ENCODE data around the gene PUS3.

Gene PUS3, protein sequence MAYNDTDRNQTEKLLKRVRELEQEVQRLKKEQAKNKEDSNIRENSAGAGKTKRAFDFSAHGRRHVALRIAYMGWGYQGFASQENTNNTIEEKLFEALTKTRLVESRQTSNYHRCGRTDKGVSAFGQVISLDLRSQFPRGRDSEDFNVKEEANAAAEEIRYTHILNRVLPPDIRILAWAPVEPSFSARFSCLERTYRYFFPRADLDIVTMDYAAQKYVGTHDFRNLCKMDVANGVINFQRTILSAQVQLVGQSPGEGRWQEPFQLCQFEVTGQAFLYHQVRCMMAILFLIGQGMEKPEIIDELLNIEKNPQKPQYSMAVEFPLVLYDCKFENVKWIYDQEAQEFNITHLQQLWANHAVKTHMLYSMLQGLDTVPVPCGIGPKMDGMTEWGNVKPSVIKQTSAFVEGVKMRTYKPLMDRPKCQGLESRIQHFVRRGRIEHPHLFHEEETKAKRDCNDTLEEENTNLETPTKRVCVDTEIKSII

DNA sequence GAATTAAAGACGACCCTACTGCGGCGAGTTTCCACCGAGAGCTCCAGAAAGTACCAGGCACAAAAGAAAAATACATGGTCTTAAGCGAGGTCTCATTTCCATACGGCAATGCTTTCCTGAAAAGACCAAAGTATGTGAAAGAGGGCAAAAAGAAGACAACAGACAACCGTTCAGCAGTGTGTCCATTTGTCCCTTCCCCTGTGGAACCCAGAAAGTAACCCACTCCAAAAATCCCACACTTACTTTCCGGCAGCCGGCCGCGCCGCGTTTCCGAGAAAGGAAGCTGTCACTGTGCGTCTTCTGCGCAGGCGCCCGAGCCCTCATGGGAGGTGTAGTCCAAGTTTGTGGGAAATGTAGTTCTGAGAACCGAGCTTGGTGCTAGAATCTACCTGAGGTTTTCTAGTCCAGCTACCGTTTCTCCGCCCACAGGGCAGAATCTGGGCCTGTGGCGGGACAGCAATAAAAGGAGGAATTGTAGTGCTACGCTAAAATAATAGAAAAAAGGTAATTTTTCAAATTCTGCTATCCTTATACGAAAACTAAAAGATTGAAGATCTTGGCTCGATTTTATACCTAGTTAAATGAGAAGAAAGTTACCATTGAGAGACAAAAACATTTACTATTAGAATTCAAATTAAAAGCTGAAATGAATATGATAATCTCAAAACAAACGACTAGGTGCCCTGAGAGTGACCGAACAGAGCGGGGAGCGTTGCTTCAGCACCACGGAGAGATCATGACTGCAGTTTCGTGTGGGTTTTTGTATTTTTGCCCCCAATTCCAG lies at the start of gene PUS3:
Gene PUS3, minus strand, starts transcription at position 280 of the 784 bp plus-strand sequence. CDS start 6,922 bp downstream, outside the sequence.
- Histone ChIP-seq H3K9ac (ENCODE audit: low read length) (peak within 1 kb of the TSS; percentile 85), H2AFZ (ENCODE audit: low read depth, low read length) (peak within 1 kb of the TSS; percentile 99), H3K4me3 (ENCODE audit: low read length) (peak within 1 kb of the TSS; percentile 96), H3K79me2 (ENCODE audit: low read length) (peaks cover 36% of the 10 kb centered on the region), H3K4me2 (ENCODE audit: low read length) (peak within 1 kb of the TSS; percentile 69), H3K9me3 (ENCODE audit: insufficient read depth, low read length) (no peaks in the 10 kb centered on the region), H3K27me3 (ENCODE audit: low read depth, low read length) (0 out of 2 replicates have a peak, but pooled peaks cover 2% of the 10 kb centered on the region), H4K20me1 (ENCODE audit: insufficient read depth, low read length) (no peaks in the 10 kb centered on the region), H3K4me1 (ENCODE audit: low read length) (peaks cover 4% of the 10 kb centered on the region), H3K36me3 (replicated peaks; ENCODE audit: low read depth, low read length) (peaks cover 23% of the 10 kb centered on the region), H3K27ac (ENCODE audit: low read length) (peak within 1 kb of the TSS; percentile 35; the same call in 1 of the 2 replicates)
- no peak for TF ChIP-seq EZH2phosphoT487 (IDR thresholded peaks at IDR 0.05; ENCODE audit: low read depth)
- TF ChIP-seq, protein P1, sequence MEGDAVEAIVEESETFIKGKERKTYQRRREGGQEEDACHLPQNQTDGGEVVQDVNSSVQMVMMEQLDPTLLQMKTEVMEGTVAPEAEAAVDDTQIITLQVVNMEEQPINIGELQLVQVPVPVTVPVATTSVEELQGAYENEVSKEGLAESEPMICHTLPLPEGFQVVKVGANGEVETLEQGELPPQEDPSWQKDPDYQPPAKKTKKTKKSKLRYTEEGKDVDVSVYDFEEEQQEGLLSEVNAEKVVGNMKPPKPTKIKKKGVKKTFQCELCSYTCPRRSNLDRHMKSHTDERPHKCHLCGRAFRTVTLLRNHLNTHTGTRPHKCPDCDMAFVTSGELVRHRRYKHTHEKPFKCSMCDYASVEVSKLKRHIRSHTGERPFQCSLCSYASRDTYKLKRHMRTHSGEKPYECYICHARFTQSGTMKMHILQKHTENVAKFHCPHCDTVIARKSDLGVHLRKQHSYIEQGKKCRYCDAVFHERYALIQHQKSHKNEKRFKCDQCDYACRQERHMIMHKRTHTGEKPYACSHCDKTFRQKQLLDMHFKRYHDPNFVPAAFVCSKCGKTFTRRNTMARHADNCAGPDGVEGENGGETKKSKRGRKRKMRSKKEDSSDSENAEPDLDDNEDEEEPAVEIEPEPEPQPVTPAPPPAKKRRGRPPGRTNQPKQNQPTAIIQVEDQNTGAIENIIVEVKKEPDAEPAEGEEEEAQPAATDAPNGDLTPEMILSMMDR (IDR thresholded peaks at IDR 0.05; ENCODE audit: low read depth, low read length): no peak

DNA sequence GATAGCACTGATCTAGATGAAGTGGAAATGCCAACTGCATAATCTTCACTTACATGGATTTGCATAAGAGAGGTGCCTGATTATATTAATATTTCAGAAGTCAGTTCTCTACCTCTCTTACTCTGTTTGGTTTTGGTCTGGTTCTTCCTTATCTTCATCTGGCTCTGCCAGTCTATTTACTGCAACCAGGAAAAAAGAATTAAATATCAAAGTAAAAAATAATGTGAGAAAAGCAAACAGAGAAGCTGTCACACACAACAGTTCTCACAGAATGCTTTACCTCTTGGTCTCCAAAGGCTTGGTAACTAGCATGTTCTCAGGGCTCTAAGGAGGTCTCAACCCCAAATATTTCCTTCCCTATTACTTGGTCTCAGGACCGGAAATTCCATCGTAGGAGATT lies 49.6 kb upstream of the PUS3 start:
- Histone ChIP-seq H3K27ac (ENCODE audit: low read length) (no peak overlapping the region), H3K4me2 (ENCODE audit: low read length) (no peak overlapping the region), H3K36me3 (replicated peaks; ENCODE audit: low read depth, low read length) (no peaks in the 10 kb centered on the region), H4K20me1 (ENCODE audit: insufficient read depth, low read length) (no peaks in the 10 kb centered on the region), H2AFZ (ENCODE audit: low read depth, low read length) (no peak overlapping the region), H3K4me1 (ENCODE audit: low read length) (no peaks in the 10 kb centered on the region), H3K9me3 (ENCODE audit: insufficient read depth, low read length) (no peaks in the 10 kb centered on the region), H3K27me3 (ENCODE audit: low read depth, low read length) (no peaks in the 10 kb centered on the region), H3K9ac (ENCODE audit: low read length) (no peak overlapping the region), H3K79me2 (ENCODE audit: low read length) (no peaks in the 10 kb centered on the region), H3K4me3 (ENCODE audit: low read length) (no peak overlapping the region)
- no peak for TF ChIP-seq EZH2phosphoT487 (IDR thresholded peaks at IDR 0.05; ENCODE audit: low read depth)
- TF ChIP-seq, protein P1 (IDR thresholded peaks at IDR 0.05; ENCODE audit: low read depth, low read length): no peak

DNA sequence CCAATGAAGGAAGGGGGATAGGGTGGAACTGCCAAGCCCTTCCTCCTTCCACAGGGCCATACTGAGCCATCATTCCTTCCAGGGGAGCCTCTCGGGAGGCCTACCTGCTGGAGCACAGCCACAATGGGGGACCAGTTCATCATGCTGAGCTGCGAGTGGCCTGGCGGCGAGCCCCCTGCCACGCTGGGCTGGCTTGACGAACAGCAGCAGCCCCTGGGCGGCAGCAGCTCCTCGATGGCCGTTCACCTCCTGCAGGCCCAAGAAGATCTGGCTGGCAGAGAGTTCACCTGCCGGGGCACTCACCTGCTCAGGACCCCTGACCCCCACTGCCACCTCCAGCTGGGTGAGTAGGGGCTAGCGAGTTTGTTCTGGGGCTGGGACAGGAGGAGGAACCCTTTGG lies 48.7 kb upstream of the PUS3 start:
- Histone ChIP-seq H2AFZ (ENCODE audit: low read depth, low read length) (no peak overlapping the region), H3K4me2 (ENCODE audit: low read length) (no peak overlapping the region), H3K27me3 (ENCODE audit: low read depth, low read length) (no peaks in the 10 kb centered on the region), H3K79me2 (ENCODE audit: low read length) (no peaks in the 10 kb centered on the region), H3K9me3 (ENCODE audit: insufficient read depth, low read length) (no peaks in the 10 kb centered on the region), H4K20me1 (ENCODE audit: insufficient read depth, low read length) (no peaks in the 10 kb centered on the region), H3K27ac (ENCODE audit: low read length) (no peak overlapping the region), H3K36me3 (replicated peaks; ENCODE audit: low read depth, low read length) (no peaks in the 10 kb centered on the region), H3K9ac (ENCODE audit: low read length) (no peak overlapping the region), H3K4me3 (ENCODE audit: low read length) (no peak overlapping the region), H3K4me1 (ENCODE audit: low read length) (no peaks in the 10 kb centered on the region)
- no peak for TF ChIP-seq EZH2phosphoT487 (IDR thresholded peaks at IDR 0.05; ENCODE audit: low read depth)
- TF ChIP-seq, protein P1 (IDR thresholded peaks at IDR 0.05; ENCODE audit: low read depth, low read length): no peak

Data from OCI-LY3 (cell line).